Measurements from ENCODE around the gene GPR18. TPM values are rescaled to one million over a fixed set of nuclear protein-coding genes. Genes with fewer than 3 reads are reported as not detected.

GPR18 gene
- total and polyA plus RNA-seq, 3 donors from 2014 or later: 8.5 to 18.0 (median 16.6) TPM

DNA sequence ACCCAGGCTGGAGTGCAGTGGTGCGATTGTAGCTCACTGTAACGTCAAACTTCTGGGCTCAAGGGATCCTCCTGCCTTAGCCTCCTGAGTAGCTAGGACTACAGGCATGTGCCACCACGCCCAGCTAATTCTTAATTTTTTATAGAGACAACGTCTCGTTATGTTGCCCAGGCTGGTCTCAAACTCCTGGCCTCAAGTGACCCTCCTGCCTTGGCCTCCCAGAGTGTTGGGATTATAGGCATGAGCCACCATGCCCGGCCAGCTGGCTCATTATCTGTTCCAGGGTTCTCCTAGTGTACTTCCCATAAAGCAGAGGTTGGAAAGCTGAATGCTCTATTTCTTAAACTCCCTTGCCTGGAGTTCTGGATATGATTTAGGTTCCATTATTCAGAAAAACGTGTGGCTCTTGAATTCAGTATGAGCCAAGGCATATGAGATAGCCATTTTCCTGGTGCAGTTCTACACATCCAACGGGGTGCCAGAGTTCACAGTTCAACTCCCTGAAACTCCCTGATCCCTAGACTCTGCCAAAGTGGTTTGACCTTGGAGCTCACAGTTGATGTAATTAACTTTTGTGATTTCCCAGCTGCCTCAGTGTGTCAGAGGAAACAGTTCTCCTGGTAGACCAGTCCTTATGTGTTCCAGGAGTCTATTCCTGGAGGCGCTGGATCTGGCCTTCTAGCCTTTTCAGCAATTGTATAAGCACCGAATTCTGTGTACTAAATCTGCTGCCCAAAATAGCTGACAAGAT is 27.4 kb upstream of the GPR18 start:
- intact Hi-C loops (cut with DNase I; ENCODE audit: low total_unique reads): no loop called here
- Histone ChIP-seq H3K27me3 (no peaks in the 10 kb centered on the region), H3K36me3 (ENCODE audit: low read depth, missing control alignments) (no peaks in the 10 kb centered on the region), H3K4me1 (peaks cover 73% of the 10 kb centered on the region), H3K27ac (peak overlapping the region; percentile 39 to 64), H3K9me3 (no peaks in the 10 kb centered on the region), H3K4me3 (no peak overlapping the region)
- DNase-seq: peak; percentile 75
- 52 to 71% methylated on average over 10 of the region's 10 CpGs for WGBS, 2 donors
- TF ChIP-seq POLR2A (IDR thresholded peaks at IDR 0.05): no peak
- TF ChIP-seq, protein P1, sequence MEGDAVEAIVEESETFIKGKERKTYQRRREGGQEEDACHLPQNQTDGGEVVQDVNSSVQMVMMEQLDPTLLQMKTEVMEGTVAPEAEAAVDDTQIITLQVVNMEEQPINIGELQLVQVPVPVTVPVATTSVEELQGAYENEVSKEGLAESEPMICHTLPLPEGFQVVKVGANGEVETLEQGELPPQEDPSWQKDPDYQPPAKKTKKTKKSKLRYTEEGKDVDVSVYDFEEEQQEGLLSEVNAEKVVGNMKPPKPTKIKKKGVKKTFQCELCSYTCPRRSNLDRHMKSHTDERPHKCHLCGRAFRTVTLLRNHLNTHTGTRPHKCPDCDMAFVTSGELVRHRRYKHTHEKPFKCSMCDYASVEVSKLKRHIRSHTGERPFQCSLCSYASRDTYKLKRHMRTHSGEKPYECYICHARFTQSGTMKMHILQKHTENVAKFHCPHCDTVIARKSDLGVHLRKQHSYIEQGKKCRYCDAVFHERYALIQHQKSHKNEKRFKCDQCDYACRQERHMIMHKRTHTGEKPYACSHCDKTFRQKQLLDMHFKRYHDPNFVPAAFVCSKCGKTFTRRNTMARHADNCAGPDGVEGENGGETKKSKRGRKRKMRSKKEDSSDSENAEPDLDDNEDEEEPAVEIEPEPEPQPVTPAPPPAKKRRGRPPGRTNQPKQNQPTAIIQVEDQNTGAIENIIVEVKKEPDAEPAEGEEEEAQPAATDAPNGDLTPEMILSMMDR (IDR thresholded peaks at IDR 0.05): no peak

DNA sequence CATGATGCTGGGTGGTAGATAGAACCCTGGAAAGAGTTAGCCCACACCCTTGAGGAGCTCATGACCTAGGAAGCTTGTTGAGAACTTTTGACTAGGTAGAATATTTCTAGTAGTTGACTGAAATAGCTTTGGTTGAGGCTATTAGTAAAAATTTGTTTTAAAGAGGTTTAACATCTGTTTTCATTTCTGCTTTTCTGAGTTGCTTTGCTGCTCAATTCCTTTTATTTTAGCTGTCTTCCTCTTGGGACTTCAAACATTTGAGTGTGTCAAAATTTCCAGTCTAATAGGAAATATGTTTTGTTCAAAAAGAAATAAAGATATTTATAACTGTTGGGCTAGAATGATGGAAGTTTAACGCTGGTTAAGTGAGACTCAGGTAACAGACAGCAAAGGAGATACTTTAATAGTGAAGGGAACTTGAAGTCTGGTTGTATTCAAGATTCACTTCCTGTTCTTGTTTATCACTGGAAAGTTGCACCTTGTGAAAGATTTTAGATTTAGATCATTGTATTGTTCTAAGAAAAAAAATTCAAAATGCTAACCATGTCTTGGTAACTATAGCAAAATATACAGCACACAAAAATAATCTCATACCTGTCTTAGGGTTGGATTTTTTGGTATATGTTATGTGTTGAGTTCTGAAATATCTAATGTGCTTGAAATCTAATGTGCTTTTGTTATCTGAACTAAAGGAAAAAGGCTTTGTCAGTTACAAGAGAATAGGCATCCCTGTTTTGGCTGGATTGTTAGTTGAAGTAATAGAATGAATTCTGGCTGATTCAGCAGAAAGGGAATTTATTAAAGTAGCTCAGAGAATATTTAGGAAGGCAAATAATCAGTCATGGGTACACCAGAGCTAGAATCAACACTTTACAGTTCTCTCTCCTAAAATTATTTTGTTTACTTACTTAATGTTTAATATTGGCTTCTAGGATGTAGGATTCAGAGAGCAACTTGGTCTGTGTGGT is 24.4 kb upstream of the GPR18 start:
- peaks cover 53% of the 10 kb centered on the region for H3K4me1 ChIP-seq
- H3K27ac ChIP-seq: peak overlapping the region in 1 of 2 donors; percentile 57
- no peaks in the 10 kb centered on the region for H3K27me3 ChIP-seq
- intact Hi-C loops (cut with DNase I; ENCODE audit: low total_unique reads): no loop called here
- DNase-seq: no peak
- 68 to 75% methylated on average over 1 of the region's 1 CpG for WGBS, 2 donors
- no peak for TF ChIP-seq POLR2A (IDR thresholded peaks at IDR 0.05)
- TF ChIP-seq, protein P1 (IDR thresholded peaks at IDR 0.05): no peak
- H3K36me3 ChIP-seq (ENCODE audit: low read depth, missing control alignments): no peaks in the 10 kb centered on the region
- no peak overlapping the region for H3K4me3 ChIP-seq
- H3K9me3 ChIP-seq: no peaks in the 10 kb centered on the region

DNA sequence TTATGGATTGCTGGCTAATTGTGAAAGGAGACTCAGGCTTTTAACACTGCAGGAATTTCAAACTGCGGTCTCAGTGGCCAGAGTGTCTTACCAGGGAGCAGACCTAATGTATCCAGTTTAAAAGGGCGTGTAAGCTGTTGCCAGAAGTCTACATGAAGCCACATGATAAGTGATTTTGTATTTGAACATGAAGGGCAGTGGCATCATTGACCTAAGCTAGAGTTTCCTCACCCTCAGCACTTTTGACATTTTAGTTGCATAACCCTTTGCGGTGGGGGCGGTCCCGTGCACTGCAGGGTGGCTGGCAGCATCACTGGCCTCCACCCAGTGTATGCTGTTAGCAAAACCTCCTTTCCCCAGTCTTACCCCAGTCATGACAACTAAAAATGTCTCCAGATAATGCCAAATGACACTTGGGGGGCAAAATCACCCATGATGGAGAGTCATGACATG is 23.7 kb upstream of the GPR18 start:
- intact Hi-C loops (cut with DNase I; ENCODE audit: low total_unique reads): no loop called here
- H3K27ac ChIP-seq: peak overlapping the region in 1 of 2 donors; percentile 57

DNA sequence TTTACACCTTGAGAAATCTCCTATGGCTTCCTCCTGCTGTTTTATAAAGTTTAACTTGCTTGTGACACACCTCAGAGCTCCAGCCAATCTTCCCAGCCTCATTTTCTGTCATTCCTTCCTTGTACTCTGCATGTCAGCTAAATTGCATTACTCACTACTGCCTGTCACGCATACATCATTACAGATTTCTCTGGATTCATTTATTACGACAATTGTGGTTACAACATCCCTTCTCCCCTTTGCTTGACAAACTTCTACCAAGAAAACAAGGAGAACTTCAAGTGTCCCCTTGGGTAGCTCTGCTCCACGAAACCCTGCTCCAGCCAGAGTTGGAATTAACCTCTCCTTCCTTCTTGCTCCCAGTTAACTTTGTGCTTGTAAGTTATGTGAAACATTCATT is 22.0 kb upstream of the GPR18 start:
- Histone ChIP-seq H3K27me3 (no peaks in the 10 kb centered on the region), H3K9me3 (no peaks in the 10 kb centered on the region), H3K36me3 (ENCODE audit: low read depth, missing control alignments) (no peaks in the 10 kb centered on the region), H3K4me1 (peaks cover 32% of the 10 kb centered on the region), H3K27ac (no peak overlapping the region), H3K4me3 (no peak overlapping the region)
- DNase-seq: no peak
- TF ChIP-seq, protein P1 (IDR thresholded peaks at IDR 0.05): no peak
- TF ChIP-seq POLR2A (IDR thresholded peaks at IDR 0.05): no peak
- intact Hi-C loops (cut with DNase I; ENCODE audit: low total_unique reads): no loop called here
- 90 to 97% methylated on average over 3 of the region's 3 CpGs for WGBS, 2 donors

More for the DNA sequence above, 23.7 kb upstream of the GPR18 start:
- Histone ChIP-seq H3K36me3 (ENCODE audit: low read depth, missing control alignments) (no peaks in the 10 kb centered on the region), H3K9me3 (no peaks in the 10 kb centered on the region), H3K4me1 (peaks cover 48% of the 10 kb centered on the region), H3K4me3 (no peak overlapping the region), H3K27me3 (no peaks in the 10 kb centered on the region)
- TF ChIP-seq, protein P1 (IDR thresholded peaks at IDR 0.05): no peak
- TF ChIP-seq POLR2A (IDR thresholded peaks at IDR 0.05): no peak
- WGBS, 2 donors: 75 to 91% methylated on average over 5 of the region's 5 CpGs
- peak; percentile 44 for DNase-seq
